ENCODE data around the gene MCUR1.
A peak's percentile ranks its signal among the peaks of the same experiment; 100 is the strongest.

The MCUR1 gene

GRCh38 chr6:13767121-13767808, 47.1 kb downstream of the MCUR1 start:
- in situ Hi-C loops (cut with HindIII; ENCODE audit: low sequenced_read_pairs), result no loop called here
- no peak for DNase-seq (ENCODE audit: low read depth)
- H3K4me3 ChIP-seq (ENCODE audit: low read depth, low read length), result no peak overlapping the region
- TF ChIP-seq CTCF (IDR thresholded peaks at IDR 0.05; ENCODE audit: low read depth, low read length, missing control alignments), result no peak

DNA sequence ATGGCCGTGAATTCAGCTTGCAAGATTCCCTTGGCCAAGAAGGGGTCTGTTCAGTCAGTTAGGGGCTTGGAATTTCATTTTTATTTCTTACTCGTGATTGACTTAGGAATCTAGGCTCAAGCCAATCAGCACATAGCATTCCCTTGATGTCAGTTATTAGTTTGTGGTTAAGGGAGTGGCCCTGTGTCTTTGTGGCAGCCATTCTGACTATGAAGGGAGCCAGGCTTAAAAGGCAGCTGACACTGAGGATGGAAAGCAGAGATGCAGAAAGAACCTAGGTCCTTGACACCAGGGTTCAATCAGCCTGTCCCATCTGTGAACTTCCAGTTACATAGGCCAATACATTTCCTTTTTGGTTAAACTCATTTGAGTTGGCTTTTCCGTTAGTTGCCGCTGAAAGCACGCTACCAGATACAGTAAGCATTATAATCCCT, 48.1 kb downstream of the MCUR1 start:
- no peak for TF ChIP-seq CTCF (IDR thresholded peaks at IDR 0.05; ENCODE audit: low read depth, low read length, missing control alignments)
- in situ Hi-C loops (cut with HindIII; ENCODE audit: low sequenced_read_pairs), result no loop called here
- H3K4me3 ChIP-seq (ENCODE audit: low read depth, low read length), result no peak overlapping the region
- no peak for DNase-seq (ENCODE audit: low read depth)

- no peak for DNase-seq (ENCODE audit: low read depth)
- TF ChIP-seq CTCF (IDR thresholded peaks at IDR 0.05; ENCODE audit: low read depth, low read length, missing control alignments), result no peak
- no peak overlapping the region for H3K4me3 ChIP-seq (ENCODE audit: low read depth, low read length)
- in situ Hi-C loops (cut with HindIII; ENCODE audit: low sequenced_read_pairs), result no loop called here
Measured at GRCh38 chr6:13765570-13765969, 48.8 kb downstream of the MCUR1 start.

- in situ Hi-C loops (cut with HindIII; ENCODE audit: low sequenced_read_pairs), result no loop called here
- no peak for TF ChIP-seq CTCF (IDR thresholded peaks at IDR 0.05; ENCODE audit: low read depth, low read length, missing control alignments)
Measured at GRCh38 chr6:13764996-13765395, 49.4 kb downstream of the MCUR1 start.

DNA sequence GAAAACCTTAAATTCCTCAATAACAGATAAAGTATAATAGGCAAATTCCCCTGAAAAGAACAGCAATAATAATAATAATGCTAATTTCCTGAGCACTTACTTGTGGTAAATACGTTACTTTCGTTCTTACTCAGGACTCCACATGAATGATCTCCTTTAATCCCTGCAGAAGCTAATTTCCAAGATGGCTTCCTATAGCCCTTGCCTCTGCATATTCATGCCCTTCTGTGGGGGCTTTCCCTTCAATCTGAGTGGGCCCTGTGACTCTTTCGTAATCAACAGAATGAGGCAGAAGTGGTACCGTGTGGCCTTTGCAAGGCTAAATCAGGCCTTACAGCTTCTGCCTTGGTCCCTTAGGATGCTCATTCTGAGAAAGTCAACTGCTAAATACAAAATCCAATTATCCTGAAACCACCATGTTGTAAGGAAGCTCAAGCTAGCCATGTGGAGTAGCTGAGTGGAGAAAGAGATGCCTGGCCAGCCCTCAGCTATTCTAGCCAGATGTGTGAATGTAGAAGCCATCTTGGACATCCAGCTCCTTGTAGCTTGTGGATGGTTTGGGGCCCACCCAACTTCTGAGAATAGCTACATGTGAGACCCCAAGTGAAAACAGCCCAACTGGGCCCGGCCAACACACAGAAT, 50.5 kb downstream of the MCUR1 start:
- DNase-seq (ENCODE audit: low read depth), result no peak
- in situ Hi-C loops (cut with HindIII; ENCODE audit: low sequenced_read_pairs), result no loop called here
- TF ChIP-seq CTCF (IDR thresholded peaks at IDR 0.05; ENCODE audit: low read depth, low read length, missing control alignments), result no peak
- no peak overlapping the region for H3K4me3 ChIP-seq (ENCODE audit: low read depth, low read length)

More at GRCh38 chr6:13764996-13765395, 49.4 kb downstream of the MCUR1 start:
- no peak overlapping the region for H3K4me3 ChIP-seq (ENCODE audit: low read depth, low read length)
- DNase-seq (ENCODE audit: low read depth), result no peak

- in situ Hi-C loops (cut with HindIII; ENCODE audit: low sequenced_read_pairs), result no loop called here
- H3K4me3 ChIP-seq (ENCODE audit: low read depth, low read length), result no peak overlapping the region
- no peak for TF ChIP-seq CTCF (IDR thresholded peaks at IDR 0.05; ENCODE audit: low read depth, low read length, missing control alignments)
- peak; percentile 97 for DNase-seq (ENCODE audit: low read depth)
Measured at GRCh38 chr6:13762611-13763441, 51.5 kb downstream of the MCUR1 start.
